ENCODE results near the gene TSTD1.
"Not testable (repeated sequence)": the region's sequence is repeated elsewhere in the genome, so short reads cannot be mapped to it uniquely, and the experiment has no call there.

The TSTD1 gene

DNA sequence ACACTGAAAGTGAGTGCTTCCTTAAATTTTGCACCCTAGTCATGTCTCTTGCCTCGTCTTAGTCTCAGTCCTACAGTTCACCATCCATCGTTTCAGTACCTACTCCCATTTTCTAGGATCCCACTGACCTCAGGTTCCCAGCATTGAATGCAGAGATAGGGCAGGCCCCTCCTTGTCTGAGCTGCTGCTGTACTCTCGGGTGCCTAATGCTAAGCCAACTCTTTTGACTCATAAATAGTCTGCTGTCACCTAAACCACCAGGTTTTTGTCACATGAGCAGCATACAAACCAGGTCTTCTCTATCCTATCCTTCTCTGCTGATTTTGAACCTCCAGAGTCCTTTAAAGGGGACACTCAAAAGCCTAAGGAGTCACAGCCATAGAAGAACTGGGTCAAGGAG lies 27.9 kb upstream of the TSTD1 start:
- Histone ChIP-seq H3K36me3 (ENCODE audit: insufficient read depth, low read length) (no peaks in the 10 kb centered on the region), H3K9ac (ENCODE audit: low read depth, low read length) (no peak overlapping the region), H3K27ac (ENCODE audit: low read depth, low read length) (no peak overlapping the region), H3K4me3 (ENCODE audit: low read length) (no peak overlapping the region), H3K27me3 (ENCODE audit: insufficient read depth, low read length) (no peaks in the 10 kb centered on the region; the same call in 1 of the 2 replicates), H3K9me3 (ENCODE audit: insufficient read depth, low read depth, low read length) (no peaks in the 10 kb centered on the region), H3K4me1 (ENCODE audit: insufficient read depth, low read length) (peaks cover 5% of the 10 kb centered on the region; the same call in 1 of the 2 replicates)
- 87% methylated on average over 3 of the region's 3 CpGs for WGBS

DNA sequence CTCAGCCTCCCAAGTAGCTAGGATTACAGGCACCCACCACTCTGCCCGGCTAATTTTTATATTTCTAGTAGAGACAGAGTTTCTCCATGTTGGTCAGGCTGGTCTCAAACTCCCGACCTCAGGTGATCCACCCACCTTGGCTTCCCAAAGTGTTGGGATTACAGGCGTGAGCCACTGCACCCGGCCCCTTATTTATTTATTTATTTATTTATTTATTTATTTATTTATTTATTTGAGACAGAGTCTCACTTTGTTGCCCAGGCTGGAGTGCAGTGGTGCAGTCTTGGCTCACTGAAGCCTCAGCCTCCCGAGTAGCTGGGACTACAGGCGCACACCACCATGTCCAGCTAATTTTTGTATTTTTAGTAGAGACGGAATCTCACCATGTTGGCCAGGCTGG lies 26.9 kb upstream of the TSTD1 start:
- 94% methylated on average over 5 of the region's 7 CpGs for WGBS
- H3K9me3 ChIP-seq (ENCODE audit: insufficient read depth, low read depth, low read length); H3K27ac ChIP-seq (ENCODE audit: low read depth, low read length); H3K36me3 ChIP-seq (ENCODE audit: insufficient read depth, low read length); H3K4me3 ChIP-seq (ENCODE audit: low read length); H3K4me1 ChIP-seq (ENCODE audit: insufficient read depth, low read length); H3K9ac ChIP-seq (ENCODE audit: low read depth, low read length); H3K27me3 ChIP-seq (ENCODE audit: insufficient read depth, low read length): not testable (repeated sequence)

GRCh38 chr1:161063936-161064335 lies 25.2 kb upstream of the TSTD1 start:
- WGBS = 57% methylated on average over 6 of the region's 6 CpGs
- H3K4me3 ChIP-seq (ENCODE audit: low read length); H3K4me1 ChIP-seq (ENCODE audit: insufficient read depth, low read length); H3K9me3 ChIP-seq (ENCODE audit: insufficient read depth, low read depth, low read length); H3K27ac ChIP-seq (ENCODE audit: low read depth, low read length); H3K36me3 ChIP-seq (ENCODE audit: insufficient read depth, low read length); H3K27me3 ChIP-seq (ENCODE audit: insufficient read depth, low read length); H3K9ac ChIP-seq (ENCODE audit: low read depth, low read length): not testable (repeated sequence)

- Histone ChIP-seq H3K9ac (ENCODE audit: low read depth, low read length) (no peak overlapping the region), H3K4me3 (ENCODE audit: low read length) (no peak overlapping the region), H3K36me3 (ENCODE audit: insufficient read depth, low read length) (no peaks in the 10 kb centered on the region), H3K27me3 (ENCODE audit: insufficient read depth, low read length) (no peaks in the 10 kb centered on the region), H3K27ac (ENCODE audit: low read depth, low read length) (no peak overlapping the region), H3K9me3 (ENCODE audit: insufficient read depth, low read depth, low read length) (no peaks in the 10 kb centered on the region), H3K4me1 (ENCODE audit: insufficient read depth, low read length) (peaks cover 5% of the 10 kb centered on the region; the same call in 1 of the 2 replicates)
- WGBS = 100% methylated on average over 4 of the region's 4 CpGs
Measured at GRCh38 chr1:161061419-161061818, 22.7 kb upstream of the TSTD1 start.

GRCh38 chr1:161059293-161059692 lies 20.5 kb upstream of the TSTD1 start:
- H3K4me3 ChIP-seq (ENCODE audit: low read length) = no peak overlapping the region
- H3K27ac ChIP-seq (ENCODE audit: low read depth, low read length) = no peak overlapping the region
- H3K9ac ChIP-seq (ENCODE audit: low read depth, low read length) = no peak overlapping the region
- no peaks in the 10 kb centered on the region for H3K9me3 ChIP-seq (ENCODE audit: insufficient read depth, low read depth, low read length)
- 88% methylated on average over 6 of the region's 6 CpGs for WGBS
- H3K4me1 ChIP-seq (ENCODE audit: insufficient read depth, low read length) = peaks cover 4% of the 10 kb centered on the region; the same call in 1 of the 2 replicates
- H3K36me3 ChIP-seq (ENCODE audit: insufficient read depth, low read length) = no peaks in the 10 kb centered on the region
- H3K27me3 ChIP-seq (ENCODE audit: insufficient read depth, low read length) = no peaks in the 10 kb centered on the region

GRCh38 chr1:161054805-161055204 lies 16.0 kb upstream of the TSTD1 start:
- Histone ChIP-seq H3K9me3 (ENCODE audit: insufficient read depth, low read depth, low read length) (no peaks in the 10 kb centered on the region), H3K27me3 (ENCODE audit: insufficient read depth, low read length) (no peaks in the 10 kb centered on the region), H3K4me1 (ENCODE audit: insufficient read depth, low read length) (no peaks in the 10 kb centered on the region), H3K36me3 (ENCODE audit: insufficient read depth, low read length) (no peaks in the 10 kb centered on the region), H3K9ac (ENCODE audit: low read depth, low read length) (no peak overlapping the region), H3K4me3 (ENCODE audit: low read length) (no peak overlapping the region), H3K27ac (ENCODE audit: low read depth, low read length) (no peak overlapping the region)
- 93% methylated on average over 7 of the region's 7 CpGs for WGBS

GRCh38 chr1:161054232-161054631 lies 15.5 kb upstream of the TSTD1 start:
- Histone ChIP-seq H3K27me3 (ENCODE audit: insufficient read depth, low read length) (no peaks in the 10 kb centered on the region), H3K27ac (ENCODE audit: low read depth, low read length) (no peak overlapping the region), H3K36me3 (ENCODE audit: insufficient read depth, low read length) (no peaks in the 10 kb centered on the region), H3K4me1 (ENCODE audit: insufficient read depth, low read length) (no peaks in the 10 kb centered on the region), H3K4me3 (ENCODE audit: low read length) (no peak overlapping the region), H3K9ac (ENCODE audit: low read depth, low read length) (no peak overlapping the region), H3K9me3 (ENCODE audit: insufficient read depth, low read depth, low read length) (no peaks in the 10 kb centered on the region)
- 91% methylated on average over 4 of the region's 4 CpGs for WGBS

- Histone ChIP-seq H3K27ac (ENCODE audit: low read depth, low read length) (no peak overlapping the region), H3K4me3 (ENCODE audit: low read length) (no peak overlapping the region), H3K4me1 (ENCODE audit: insufficient read depth, low read length) (no peaks in the 10 kb centered on the region), H3K36me3 (ENCODE audit: insufficient read depth, low read length) (no peaks in the 10 kb centered on the region), H3K27me3 (ENCODE audit: insufficient read depth, low read length) (peaks cover 8% of the 10 kb centered on the region), H3K9ac (ENCODE audit: low read depth, low read length) (no peak overlapping the region), H3K9me3 (ENCODE audit: insufficient read depth, low read depth, low read length) (no peaks in the 10 kb centered on the region)
- WGBS = 85% methylated on average over 3 of the region's 3 CpGs
Measured at GRCh38 chr1:161052899-161053298, 14.1 kb upstream of the TSTD1 start.

GRCh38 chr1:161051219-161051618 lies 12.5 kb upstream of the TSTD1 start:
- Histone ChIP-seq H3K36me3 (ENCODE audit: insufficient read depth, low read length) (no peaks in the 10 kb centered on the region), H3K27ac (ENCODE audit: low read depth, low read length) (no peak overlapping the region), H3K9me3 (ENCODE audit: insufficient read depth, low read depth, low read length) (0 out of 2 replicates have a peak, but pooled peaks cover 7% of the 10 kb centered on the region), H3K9ac (ENCODE audit: low read depth, low read length) (no peak overlapping the region), H3K4me1 (ENCODE audit: insufficient read depth, low read length) (no peaks in the 10 kb centered on the region), H3K4me3 (ENCODE audit: low read length) (no peak overlapping the region), H3K27me3 (ENCODE audit: insufficient read depth, low read length) (peaks cover 13% of the 10 kb centered on the region)
- 92% methylated on average over 10 of the region's 10 CpGs for WGBS

DNA sequence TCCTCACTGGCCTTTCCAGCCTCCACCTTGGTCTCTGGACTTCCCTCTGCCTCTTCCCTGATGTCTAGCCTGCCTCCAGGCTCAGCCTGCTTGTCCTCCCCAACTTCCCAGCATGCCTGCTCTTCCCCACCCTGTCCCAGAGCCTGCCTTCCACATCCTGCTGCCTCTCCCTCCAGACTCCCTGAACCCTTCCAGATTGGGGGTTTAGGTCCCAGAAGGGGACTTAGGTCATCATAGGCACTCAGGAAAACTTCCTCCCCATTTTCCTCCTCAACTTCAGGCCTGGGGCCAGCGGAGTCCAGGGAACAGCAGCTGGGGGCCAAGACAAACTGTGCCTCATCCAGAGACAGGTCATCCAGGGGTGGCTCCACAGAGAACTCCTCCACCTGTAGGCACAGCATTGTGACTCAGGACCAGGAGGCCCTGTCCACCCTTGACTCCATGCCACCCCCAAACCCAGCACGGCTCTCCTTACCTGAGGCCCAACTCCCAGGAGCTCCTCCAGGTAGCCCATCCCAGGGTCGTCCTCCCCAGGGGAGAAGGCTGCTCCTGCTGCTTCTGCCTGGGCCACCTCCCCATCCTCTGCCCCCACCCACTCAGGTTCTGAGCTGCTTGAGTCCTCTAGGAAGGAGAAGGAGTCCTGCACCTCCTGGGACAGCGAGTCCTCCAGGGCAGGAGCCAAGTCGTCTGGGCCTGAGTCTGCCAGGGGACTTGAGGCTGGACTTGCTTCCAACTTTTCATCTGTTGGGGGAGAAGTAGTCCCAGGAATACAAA lies 10.4 kb upstream of the TSTD1 start:
- Histone ChIP-seq H3K9me3 (ENCODE audit: insufficient read depth, low read depth, low read length) (0 out of 2 replicates have a peak, but pooled peaks cover 7% of the 10 kb centered on the region), H3K27ac (ENCODE audit: low read depth, low read length) (no peak overlapping the region), H3K4me3 (ENCODE audit: low read length) (no peak overlapping the region), H3K9ac (ENCODE audit: low read depth, low read length) (no peak overlapping the region), H3K4me1 (ENCODE audit: insufficient read depth, low read length) (0 out of 2 replicates have a peak, but pooled peaks cover 7% of the 10 kb centered on the region), H3K36me3 (ENCODE audit: insufficient read depth, low read length) (no peaks in the 10 kb centered on the region), H3K27me3 (ENCODE audit: insufficient read depth, low read length) (peaks cover 13% of the 10 kb centered on the region)
- WGBS = 92% methylated on average over 5 of the region's 5 CpGs

DNA sequence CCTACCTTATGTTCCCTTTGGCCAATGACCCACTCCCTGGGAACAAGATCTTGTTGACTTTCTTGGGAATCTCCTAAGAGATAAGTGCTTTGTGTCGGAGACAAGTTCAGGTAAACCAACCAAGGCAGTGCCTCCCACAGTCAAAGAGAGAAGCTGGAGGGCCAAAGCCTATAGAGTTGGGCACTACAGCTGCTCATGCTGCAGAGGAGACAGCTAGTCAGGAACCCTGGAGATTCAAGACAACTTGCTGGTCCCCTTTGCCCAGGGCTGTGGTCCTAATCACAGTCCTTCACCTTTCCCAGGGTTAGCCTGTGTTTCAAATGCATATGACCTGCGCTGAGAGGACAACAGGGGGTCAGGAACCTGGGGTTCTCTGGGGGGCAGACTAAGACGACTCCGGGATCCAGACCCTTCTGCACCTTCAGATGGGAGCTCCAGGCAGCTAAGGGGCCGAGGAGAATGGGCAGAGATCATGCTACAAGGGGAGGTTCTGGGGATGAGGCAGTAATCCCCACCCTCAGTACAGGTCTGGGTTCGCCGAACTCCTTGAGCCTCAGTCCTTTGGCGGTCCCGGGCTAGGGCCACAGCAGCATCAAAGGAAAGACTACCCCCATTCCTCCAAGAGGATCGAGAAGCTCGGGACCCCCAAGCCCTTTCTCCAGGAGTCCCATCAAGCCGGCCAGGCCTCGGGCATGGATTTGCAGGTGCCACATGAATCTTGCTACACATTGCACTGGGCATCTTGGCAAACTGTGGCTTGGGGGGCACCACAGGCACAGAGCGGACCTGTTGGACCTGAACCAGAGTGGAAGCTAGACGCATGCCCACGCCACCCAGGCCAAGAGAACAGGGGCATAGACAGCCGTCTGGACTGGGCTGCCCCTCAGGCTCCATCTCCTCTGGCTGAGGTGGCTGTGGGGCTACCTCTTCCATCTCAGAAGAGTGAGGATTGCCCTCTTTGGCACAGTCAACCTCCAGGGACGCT lies 9.0 kb upstream of the TSTD1 start:
- no peak overlapping the region for H3K9ac ChIP-seq (ENCODE audit: low read depth, low read length)
- peaks cover 13% of the 10 kb centered on the region for H3K27me3 ChIP-seq (ENCODE audit: insufficient read depth, low read length)
- H3K4me1 ChIP-seq (ENCODE audit: insufficient read depth, low read length) = 0 out of 2 replicates have a peak, but pooled peaks cover 7% of the 10 kb centered on the region
- 93% methylated on average over 18 of the region's 18 CpGs for WGBS
- no peak overlapping the region for H3K27ac ChIP-seq (ENCODE audit: low read depth, low read length)
- peaks cover 6% of the 10 kb centered on the region for H3K36me3 ChIP-seq (ENCODE audit: insufficient read depth, low read length)
- H3K4me3 ChIP-seq (ENCODE audit: low read length) = no peak overlapping the region
- 0 out of 2 replicates have a peak, but pooled peaks cover 7% of the 10 kb centered on the region for H3K9me3 ChIP-seq (ENCODE audit: insufficient read depth, low read depth, low read length)
